ENCODE data around the gene DOK5. TPM values are rescaled to one million over a fixed set of nuclear protein-coding genes. Genes with fewer than 3 reads are reported as not detected.

DOK5 gene
- total RNA-seq, 1 experiment from 2014 or later, result 0.91 TPM

GRCh38 chr20:54514028-54514607 lies 38.7 kb downstream of the DOK5 start:
- no peak for DNase-seq (ENCODE audit: low read depth)

GRCh38 chr20:54515793-54516628 lies 40.6 kb downstream of the DOK5 start:
- DNase-seq (ENCODE audit: low read depth), result no peak

GRCh38 chr20:54517241-54517975 lies 42.0 kb downstream of the DOK5 start:
- DNase-seq (ENCODE audit: low read depth), result no peak

- no peak for DNase-seq (ENCODE audit: low read depth)
Observed at GRCh38 chr20:54524849-54525248, 49.5 kb downstream of the DOK5 start.

- no peak for DNase-seq (ENCODE audit: low read depth)
Observed at GRCh38 chr20:54525916-54526590, 50.7 kb downstream of the DOK5 start.

GRCh38 chr20:54526801-54527200 lies 51.4 kb downstream of the DOK5 start:
- DNase-seq (ENCODE audit: low read depth), result no peak

- no peak for DNase-seq (ENCODE audit: low read depth)
Observed at GRCh38 chr20:54532573-54532972, 57.2 kb downstream of the DOK5 start.

GRCh38 chr20:54534101-54534500 lies 58.7 kb downstream of the DOK5 start:
- DNase-seq (ENCODE audit: low read depth), result no peak

- DNase-seq (ENCODE audit: low read depth), result no peak
Observed at GRCh38 chr20:54535033-54535432, 59.6 kb downstream of the DOK5 start.

- no peak for DNase-seq (ENCODE audit: low read depth)
Observed at GRCh38 chr20:54535746-54536145, 60.4 kb downstream of the DOK5 start.

- no peak for DNase-seq (ENCODE audit: low read depth)
Observed at GRCh38 chr20:54539521-54540046, 64.2 kb downstream of the DOK5 start.

- no peak for DNase-seq (ENCODE audit: low read depth)
Observed at GRCh38 chr20:54543369-54543768, 68.0 kb downstream of the DOK5 start.

- no peak for DNase-seq (ENCODE audit: low read depth)
Observed at GRCh38 chr20:54545676-54546358, 70.4 kb downstream of the DOK5 start.

- no peak for DNase-seq (ENCODE audit: low read depth)
Observed at GRCh38 chr20:54548849-54549248, 73.5 kb downstream of the DOK5 start.

- no peak for DNase-seq (ENCODE audit: low read depth)
Observed at GRCh38 chr20:54549658-54550326, 74.4 kb downstream of the DOK5 start.

- peak; percentile 13 for DNase-seq (ENCODE audit: low read depth)
Observed at GRCh38 chr20:54550776-54551396, 75.5 kb downstream of the DOK5 start.

- no peak for DNase-seq (ENCODE audit: low read depth)
Observed at GRCh38 chr20:54554006-54554405, 78.6 kb downstream of the DOK5 start.

GRCh38 chr20:54555150-54555549 lies 79.8 kb downstream of the DOK5 start:
- DNase-seq (ENCODE audit: low read depth), result no peak

- no peak for DNase-seq (ENCODE audit: low read depth)
Observed at GRCh38 chr20:54556406-54556805, 81.0 kb downstream of the DOK5 start.
